Stimulated activated CD8-positive, alpha-beta memory T cell treated with anti-CD3 and anti-CD28 coated beads, Interleukin-12 subunit alpha, Interleukin-12 subunit beta, amount 100 ng/mL, for 24 hours (primary cell): ENCODE results near the gene SCAANT1.
A peak's percentile ranks its signal among the peaks of the same experiment; 100 is the strongest.

ENCODE experiments used
- DNase-seq: peaks from one replicate; pipeline ENCODE4 v3.0.0-alpha.2; 2020; ENCODE audit errors: extremely low read depth

SCAANT1 gene

GRCh38 chr3:63911873-63912767 lies at the start of gene SCAANT1:
Gene SCAANT1, minus strand, starts transcription at chr3:63912383.
- DNase-seq: peak; percentile 55

- no peak for DNase-seq
Measured at GRCh38 chr3:63961891-63962290, 49.7 kb upstream of the SCAANT1 start.

- no peak for DNase-seq
Measured at GRCh38 chr3:63960048-63960711, 48.0 kb upstream of the SCAANT1 start.

- DNase-seq: no peak
Measured at GRCh38 chr3:63959146-63959545, 47.0 kb upstream of the SCAANT1 start.

- DNase-seq: no peak
Measured at GRCh38 chr3:63955830-63956545, 43.8 kb upstream of the SCAANT1 start.

GRCh38 chr3:63955036-63955650 lies 43.0 kb upstream of the SCAANT1 start:
- no peak for DNase-seq

GRCh38 chr3:63954182-63954581 lies 42.0 kb upstream of the SCAANT1 start:
- no peak for DNase-seq

GRCh38 chr3:63952248-63952594 lies 40.0 kb upstream of the SCAANT1 start:
- DNase-seq: no peak

- DNase-seq: no peak
Measured at GRCh38 chr3:63951492-63952247, 39.5 kb upstream of the SCAANT1 start.

GRCh38 chr3:63950698-63951097 lies 38.5 kb upstream of the SCAANT1 start:
- DNase-seq: no peak

- DNase-seq: no peak
Measured at GRCh38 chr3:63949005-63949404, 36.8 kb upstream of the SCAANT1 start.

- DNase-seq: no peak
Measured at GRCh38 chr3:63947594-63947993, 35.4 kb upstream of the SCAANT1 start.

- no peak for DNase-seq
Measured at GRCh38 chr3:63946753-63947152, 34.6 kb upstream of the SCAANT1 start.

GRCh38 chr3:63945558-63946096 lies 33.4 kb upstream of the SCAANT1 start:
- DNase-seq: no peak

- no peak for DNase-seq
Measured at GRCh38 chr3:63943678-63944077, 31.5 kb upstream of the SCAANT1 start.

- no peak for DNase-seq
Measured at GRCh38 chr3:63942528-63942927, 30.3 kb upstream of the SCAANT1 start.

- no peak for DNase-seq
Measured at GRCh38 chr3:63940389-63940757, 28.2 kb upstream of the SCAANT1 start.

- no peak for DNase-seq
Measured at GRCh38 chr3:63937661-63938651, 25.8 kb upstream of the SCAANT1 start.

GRCh38 chr3:63936925-63937324 lies 24.7 kb upstream of the SCAANT1 start:
- no peak for DNase-seq
